Measurements from ENCODE around the gene SPRED2. TPM values are rescaled to one million over a fixed set of nuclear protein-coding genes. Genes with fewer than 3 reads are reported as not detected.

The SPRED2 gene
- total and polyA plus RNA-seq, 12 donors = 10.2 to 20.7 (median 17.0) TPM

DNA sequence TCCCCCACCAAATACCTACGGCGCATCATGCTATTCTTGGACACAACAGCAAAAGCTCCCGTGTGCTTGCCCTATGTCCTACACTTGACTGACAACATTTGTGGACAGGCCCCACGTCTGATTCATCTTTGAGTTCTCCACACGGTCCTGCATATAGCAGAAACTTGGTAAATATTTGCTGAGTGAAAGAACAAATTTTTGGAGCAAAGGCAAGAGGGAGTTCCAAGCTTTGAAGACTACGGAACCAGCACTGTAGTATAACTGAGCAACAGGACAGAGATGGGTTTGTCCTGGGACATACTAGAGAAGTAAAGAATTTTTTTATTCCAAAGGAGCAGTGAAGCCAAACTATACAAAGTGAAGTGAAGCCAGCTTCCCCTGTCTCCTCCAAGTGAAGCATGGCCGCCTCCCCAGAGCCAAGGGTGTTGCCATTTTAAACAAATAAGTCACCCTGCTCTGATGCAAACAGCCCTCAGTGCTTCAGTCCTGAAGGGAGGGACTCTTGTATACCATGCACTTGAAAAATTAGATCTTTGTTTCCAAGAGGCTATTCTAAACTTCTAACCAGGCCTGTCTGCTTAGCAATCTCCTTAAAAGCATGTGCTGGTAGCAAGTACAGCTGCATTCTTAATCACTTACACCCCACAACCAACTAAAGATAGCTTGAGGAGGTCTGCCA is 35.9 kb downstream of the SPRED2 start:
- no peak overlapping the region for H3K4me3 ChIP-seq
- no peaks in the 10 kb centered on the region for H3K36me3 ChIP-seq
- peak overlapping the region in 2 of 10 donors; percentile 6 to 33 for H3K27ac ChIP-seq
- peaks cover 15 to 64% (median 37%) of the 10 kb centered on the region in 9 donors for H3K4me1 ChIP-seq
- DNase-seq (no peak), ATAC-seq (peak in 7 of 8 donors; percentile 31 to 86 (median 62))
- intact Hi-C loops (cut with DNase I) = no loop called here
- no peaks in the 10 kb centered on the region for H3K27me3 ChIP-seq
- TF ChIP-seq CTCF (IDR thresholded peaks at IDR 0.05) = no peak
- H3K9me3 ChIP-seq = no peaks in the 10 kb centered on the region
- WGBS, 2 donors = 69 to 70% methylated on average over 7 of the region's 7 CpGs

DNA sequence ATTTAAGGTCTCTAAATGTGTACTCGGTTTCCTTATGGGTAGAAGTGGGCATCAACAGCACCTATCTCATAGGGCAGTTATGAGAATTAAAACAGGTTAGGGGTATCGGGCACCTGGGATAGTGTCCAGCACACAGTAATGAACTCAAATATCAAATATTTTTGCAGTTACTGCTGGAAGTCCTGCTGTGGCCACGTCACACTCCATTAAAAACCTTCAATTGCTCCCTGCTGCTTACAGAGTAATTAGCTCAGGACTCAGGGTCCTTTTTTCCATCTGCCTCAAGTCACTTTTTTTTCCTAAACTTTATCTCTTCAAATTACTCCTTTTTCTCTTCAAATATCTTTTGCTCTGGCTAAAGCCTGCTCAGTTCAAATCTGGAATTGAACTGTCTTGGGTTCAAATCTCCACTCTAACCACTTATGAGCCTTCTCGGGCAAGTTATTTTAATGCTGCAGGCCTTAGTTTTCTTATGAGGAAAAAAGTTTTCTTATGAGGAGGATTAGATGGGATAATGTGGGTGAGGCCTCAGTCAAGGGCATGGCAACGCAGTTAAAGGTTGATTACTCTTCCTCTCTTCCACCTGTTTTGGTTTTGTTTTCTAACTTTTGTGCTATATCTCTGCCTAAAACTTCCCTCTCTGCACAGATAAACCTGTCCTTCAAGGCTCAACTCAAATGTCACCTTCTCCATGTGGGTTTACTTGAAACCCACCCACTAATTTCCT is 36.6 kb downstream of the SPRED2 start:
- H3K27ac ChIP-seq = peak overlapping the region in 1 of 10 donors; percentile 6
- no peaks in the 10 kb centered on the region for H3K9me3 ChIP-seq
- H3K4me3 ChIP-seq = no peak overlapping the region
- TF ChIP-seq CTCF (IDR thresholded peaks at IDR 0.05) = no peak
- no peak for ATAC-seq
- peaks cover 16 to 62% (median 37%) of the 10 kb centered on the region in 9 donors for H3K4me1 ChIP-seq
- no peaks in the 10 kb centered on the region for H3K36me3 ChIP-seq
- 93 to 96% methylated on average over 5 of the region's 5 CpGs for WGBS, 2 donors
- intact Hi-C loops (cut with DNase I) = no loop called here
- H3K27me3 ChIP-seq = no peaks in the 10 kb centered on the region
- DNase-seq = no peak

GRCh38 chr2:65393743-65394422 is 38.5 kb downstream of the SPRED2 start:
- H3K4me1 ChIP-seq = peaks cover 19 to 80% (median 56%) of the 10 kb centered on the region in 9 donors
- ATAC-seq = no peak
- no peak for TF ChIP-seq CTCF (IDR thresholded peaks at IDR 0.05)
- 74% methylated on average over 3 of the region's 3 CpGs for WGBS, 2 donors
- H3K36me3 ChIP-seq = no peaks in the 10 kb centered on the region
- H3K27ac ChIP-seq = no peak overlapping the region
- no peaks in the 10 kb centered on the region for H3K27me3 ChIP-seq
- H3K4me3 ChIP-seq = no peak overlapping the region
- intact Hi-C loops (cut with DNase I) = no loop called here
- no peaks in the 10 kb centered on the region for H3K9me3 ChIP-seq
- DNase-seq = no peak

GRCh38 chr2:65393046-65393445 is 39.4 kb downstream of the SPRED2 start:
- 94 to 97% methylated on average over 3 of the region's 3 CpGs for WGBS, 2 donors
- Histone ChIP-seq H3K36me3 (no peaks in the 10 kb centered on the region), H3K4me3 (no peak overlapping the region), H3K9me3 (no peaks in the 10 kb centered on the region), H3K4me1 (peaks cover 19 to 87% (median 58%) of the 10 kb centered on the region in 9 donors), H3K27me3 (no peaks in the 10 kb centered on the region), H3K27ac (no peak overlapping the region)
- no peak for TF ChIP-seq CTCF (IDR thresholded peaks at IDR 0.05)
- intact Hi-C loops (cut with DNase I) = no loop called here
- no peak for DNase-seq
- no peak for ATAC-seq
